Stomach (tissue), 4 donors: Measurements from ENCODE around the gene CCND1.

Source experiments
- CTCF ChIP-seq, 7 experiments: fragments of 450-650 bp in 4 of 7; fragments of 200-600 bp in 3 of 7; sonication (generic) in 3 of 7; IDR thresholded peaks; one replicate each; pipeline ENCODE4 v1.5.1; 2016 to 2019; ENCODE audit warnings: antibody characterized with exemption in 7 of 7, control low read depth in 2 of 7, mild to moderate bottlenecking in 1 of 7
- EP300 ChIP-seq: sonication (generic); formaldehyde crosslinking; IDR thresholded peaks from one replicate; pipeline ENCODE4 v1.6.1; 2017; ENCODE audit warnings: antibody characterized with exemption
- POLR2A ChIP-seq, 4 donors: fragments of 450-650 bp; IDR thresholded peaks; one replicate each; pipeline ENCODE4 v1.6.1; 2016; ENCODE audit warnings: antibody characterized with exemption in 4 of 4, control low read depth in 2 of 4, mild to moderate bottlenecking in 1 of 4, moderate library complexity in 1 of 4
- POLR2AphosphoS5 ChIP-seq, 3 donors: sonication (generic); formaldehyde crosslinking; IDR thresholded peaks; one replicate each; pipeline ENCODE4 v1.6.1; 2016; ENCODE audit warnings: antibody characterized with exemption in 3 of 3

- no peak for TF ChIP-seq CTCF (IDR thresholded peaks at IDR 0.05)
- no peak for TF ChIP-seq POLR2A (IDR thresholded peaks at IDR 0.05)
- TF ChIP-seq EP300: no peak
- TF ChIP-seq POLR2AphosphoS5 (IDR thresholded peaks at IDR 0.05): no peak
Measured at GRCh38 chr11:69651834-69652620, 11.1 kb downstream of the CCND1 start.
